ENCODE results near the gene PNRC1. TPM values are rescaled to one million over a fixed set of nuclear protein-coding genes. Genes with fewer than 3 reads are reported as not detected.

PNRC1 gene
- total and polyA plus RNA-seq, 2 experiments from 2014 or later: 35.0 to 38.6 TPM

DNA sequence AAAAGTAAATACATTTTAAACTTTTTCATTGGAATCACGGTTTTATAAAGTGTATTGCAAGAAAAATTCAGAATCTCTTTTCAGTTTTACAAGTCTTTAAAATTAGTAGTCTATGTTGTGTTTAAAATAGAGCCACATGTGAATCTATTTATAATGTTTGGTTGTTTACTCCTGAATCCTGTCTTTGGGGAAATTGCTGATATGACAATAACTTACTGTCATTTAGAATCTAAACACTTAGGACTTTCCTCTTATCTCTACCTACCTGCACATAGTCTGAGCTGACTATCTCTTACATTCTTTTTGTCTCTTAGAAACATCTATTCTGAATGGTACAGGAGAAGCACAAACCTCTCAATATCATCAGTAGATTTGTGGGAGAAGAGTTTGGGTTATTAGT lies 41.4 kb downstream of the PNRC1 start:
- no peak for ATAC-seq
- peaks cover 42% of the 10 kb centered on the region for H3K27me3 ChIP-seq (ENCODE audit: insufficient read depth)

More for the DNA sequence above, 41.4 kb downstream of the PNRC1 start:
- Mint-ChIP-seq H3K36me3 (ENCODE audit: low read depth) (no peaks in the 10 kb centered on the region; the same call in 2 of the 3 replicates), H3K9me3 (no peaks in the 10 kb centered on the region), H3K4me3 (no peak overlapping the region), H3K4me1 (peaks cover 3% of the 10 kb centered on the region), H3K27me3 (ENCODE audit: insufficient read depth, low read depth, poor library complexity) (peaks cover 20% of the 10 kb centered on the region), H3K27ac (no peak overlapping the region)
- peaks cover 8% of the 10 kb centered on the region; the same call in 1 of the 2 replicates for H3F3A ChIP-seq (replicated peaks; ENCODE audit: low read depth)
- no peak overlapping the region for H3K4me2 ChIP-seq
- peaks cover 2% of the 10 kb centered on the region; the same call in 1 of the 2 replicates for H3K4me1 ChIP-seq (ENCODE audit: insufficient read depth)
- H3K9me2 ChIP-seq (ENCODE audit: insufficient read depth): no peaks in the 10 kb centered on the region
- no peaks in the 10 kb centered on the region for H3K36me3 ChIP-seq (ENCODE audit: insufficient read depth)
- no peaks in the 10 kb centered on the region; the same call in 1 of the 2 replicates for H4K20me1 ChIP-seq (replicated peaks; ENCODE audit: insufficient read depth)
- TF ChIP-seq, protein P1, sequence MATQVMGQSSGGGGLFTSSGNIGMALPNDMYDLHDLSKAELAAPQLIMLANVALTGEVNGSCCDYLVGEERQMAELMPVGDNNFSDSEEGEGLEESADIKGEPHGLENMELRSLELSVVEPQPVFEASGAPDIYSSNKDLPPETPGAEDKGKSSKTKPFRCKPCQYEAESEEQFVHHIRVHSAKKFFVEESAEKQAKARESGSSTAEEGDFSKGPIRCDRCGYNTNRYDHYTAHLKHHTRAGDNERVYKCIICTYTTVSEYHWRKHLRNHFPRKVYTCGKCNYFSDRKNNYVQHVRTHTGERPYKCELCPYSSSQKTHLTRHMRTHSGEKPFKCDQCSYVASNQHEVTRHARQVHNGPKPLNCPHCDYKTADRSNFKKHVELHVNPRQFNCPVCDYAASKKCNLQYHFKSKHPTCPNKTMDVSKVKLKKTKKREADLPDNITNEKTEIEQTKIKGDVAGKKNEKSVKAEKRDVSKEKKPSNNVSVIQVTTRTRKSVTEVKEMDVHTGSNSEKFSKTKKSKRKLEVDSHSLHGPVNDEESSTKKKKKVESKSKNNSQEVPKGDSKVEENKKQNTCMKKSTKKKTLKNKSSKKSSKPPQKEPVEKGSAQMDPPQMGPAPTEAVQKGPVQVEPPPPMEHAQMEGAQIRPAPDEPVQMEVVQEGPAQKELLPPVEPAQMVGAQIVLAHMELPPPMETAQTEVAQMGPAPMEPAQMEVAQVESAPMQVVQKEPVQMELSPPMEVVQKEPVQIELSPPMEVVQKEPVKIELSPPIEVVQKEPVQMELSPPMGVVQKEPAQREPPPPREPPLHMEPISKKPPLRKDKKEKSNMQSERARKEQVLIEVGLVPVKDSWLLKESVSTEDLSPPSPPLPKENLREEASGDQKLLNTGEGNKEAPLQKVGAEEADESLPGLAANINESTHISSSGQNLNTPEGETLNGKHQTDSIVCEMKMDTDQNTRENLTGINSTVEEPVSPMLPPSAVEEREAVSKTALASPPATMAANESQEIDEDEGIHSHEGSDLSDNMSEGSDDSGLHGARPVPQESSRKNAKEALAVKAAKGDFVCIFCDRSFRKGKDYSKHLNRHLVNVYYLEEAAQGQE (IDR thresholded peaks at IDR 0.05; ENCODE audit: unreplicated experiment): no peak
- TF ChIP-seq ETS1 (IDR thresholded peaks at IDR 0.05) (no peak), CREB1 (CRISPR knock-in tag; IDR thresholded peaks at IDR 0.05; ENCODE audit: low read depth) (no peak), EZH2phosphoT487 (IDR thresholded peaks at IDR 0.05; ENCODE audit: unreplicated experiment) (no peak), STAT1 (IDR thresholded peaks at IDR 0.05; ENCODE audit: unreplicated experiment) (no peak), EZH2 (IDR thresholded peaks at IDR 0.05; ENCODE audit: low read depth, unreplicated experiment) (no peak), NANOG (IDR thresholded peaks at IDR 0.05; ENCODE audit: borderline replicate concordance) (no peak), ZNF462 (CRISPR knock-in tag; IDR thresholded peaks at IDR 0.05) (no peak), POLR2AphosphoS5 (IDR thresholded peaks at IDR 0.05; ENCODE audit: low read depth) (no peak), ZNF331 (CRISPR knock-in tag; IDR thresholded peaks at IDR 0.05; ENCODE audit: low read depth) (no peak), JUNB (IDR thresholded peaks at IDR 0.05; ENCODE audit: unreplicated experiment) (no peak)
- TF ChIP-seq, protein P2, sequence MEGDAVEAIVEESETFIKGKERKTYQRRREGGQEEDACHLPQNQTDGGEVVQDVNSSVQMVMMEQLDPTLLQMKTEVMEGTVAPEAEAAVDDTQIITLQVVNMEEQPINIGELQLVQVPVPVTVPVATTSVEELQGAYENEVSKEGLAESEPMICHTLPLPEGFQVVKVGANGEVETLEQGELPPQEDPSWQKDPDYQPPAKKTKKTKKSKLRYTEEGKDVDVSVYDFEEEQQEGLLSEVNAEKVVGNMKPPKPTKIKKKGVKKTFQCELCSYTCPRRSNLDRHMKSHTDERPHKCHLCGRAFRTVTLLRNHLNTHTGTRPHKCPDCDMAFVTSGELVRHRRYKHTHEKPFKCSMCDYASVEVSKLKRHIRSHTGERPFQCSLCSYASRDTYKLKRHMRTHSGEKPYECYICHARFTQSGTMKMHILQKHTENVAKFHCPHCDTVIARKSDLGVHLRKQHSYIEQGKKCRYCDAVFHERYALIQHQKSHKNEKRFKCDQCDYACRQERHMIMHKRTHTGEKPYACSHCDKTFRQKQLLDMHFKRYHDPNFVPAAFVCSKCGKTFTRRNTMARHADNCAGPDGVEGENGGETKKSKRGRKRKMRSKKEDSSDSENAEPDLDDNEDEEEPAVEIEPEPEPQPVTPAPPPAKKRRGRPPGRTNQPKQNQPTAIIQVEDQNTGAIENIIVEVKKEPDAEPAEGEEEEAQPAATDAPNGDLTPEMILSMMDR (conservative IDR thresholded peaks at IDR 0.05; ENCODE audit: low read depth in 2 of 2): no peak
- H3K79me2 ChIP-seq (replicated peaks; ENCODE audit: insufficient read depth): no peaks in the 10 kb centered on the region
- no peak overlapping the region for H2AFZ ChIP-seq
- no peak overlapping the region for H3K27ac ChIP-seq (ENCODE audit: low read depth)
- H3K4me3 ChIP-seq: no peak overlapping the region
- no peak for DNase-seq (ENCODE audit: low spot score)

Measured in GM23338 (cell line).